Keratinocyte (primary cell): ENCODE results near the gene KLHDC3.

Experiments used
- CTCF ChIP-seq, 3 experiments: IDR thresholded peaks in 1 of 3; conservative IDR thresholded peaks in 1 of 3; optimal IDR thresholded peaks in 1 of 3; 2 replicates in 2 of 3; 3 replicates in 1 of 3; pipeline versions ENCODE3 to v1.5.1; 2011; ENCODE audit warnings: low read length in 3 of 3, mild to moderate bottlenecking in 3 of 3, moderate library complexity in 2 of 3, control low read depth in 1 of 3, inconsistent platforms in 1 of 3; ENCODE audit not compliant: insufficient read depth in 2 of 3; ENCODE audit errors: extremely low read depth in 1 of 3
- EZH2 ChIP-seq: IDR thresholded peaks from one replicate; pipeline ENCODE4 v1.6.1; 2012; ENCODE audit warnings: inconsistent platforms, mild to moderate bottlenecking, low read length, moderate library complexity

- TF ChIP-seq CTCF (optimal IDR thresholded peaks at IDR 0.05 in 1 of 3, IDR thresholded peaks at IDR 0.05 in 1 of 3, conservative IDR thresholded peaks at IDR 0.05 in 1 of 3; ENCODE audit: extremely low read depth in 1 of 3, insufficient read depth in 2 of 3, low read length in 3 of 3), result no peak
- no peak for TF ChIP-seq EZH2
Measured at GRCh38 chr6:43024436-43024835, 10.4 kb downstream of the KLHDC3 start.
